GM23338 (cell line): Measurements from ENCODE around the gene IDUA.

Source experiments
- CREB1 ChIP-seq: fragments of 250-450 bp; sonication (Bioruptor Pico); IDR thresholded peaks from 2 replicates; pipeline ENCODE4 v1.5.0; 2020; ENCODE audit warnings: low read depth, mild to moderate bottlenecking, moderate library complexity
- EZH2 ChIP-seq: fragments of 200-600 bp; sonication (generic); IDR thresholded peaks from one replicate; pipeline ENCODE4 v1.8.0; 2017; ENCODE audit warnings: antibody characterized with exemption, mild to moderate bottlenecking, low read depth; ENCODE audit not compliant: unreplicated experiment
- EZH2phosphoT487 ChIP-seq: fragments of 200-600 bp; sonication (generic); IDR thresholded peaks from one replicate; pipeline ENCODE4 v1.8.1; 2018; ENCODE audit warnings: antibody characterized with exemption; ENCODE audit not compliant: unreplicated experiment
- JUNB ChIP-seq: IDR thresholded peaks from one replicate; pipeline ENCODE4 v1.6.1; 2016; ENCODE audit warnings: antibody characterized with exemption; ENCODE audit not compliant: unreplicated experiment
- POLR2AphosphoS5 ChIP-seq: IDR thresholded peaks from 2 replicates; pipeline ENCODE4 v1.6.1; 2016; ENCODE audit warnings: antibody characterized with exemption, low read depth
- TF ChIP-seq, protein P1 (sequence below), 2 experiments: fragments of 200-600 bp in 1 of 2; sonication (generic) in 1 of 2; conservative IDR thresholded peaks; 2 replicates each; pipeline versions ENCODE4 v1.5.1 to v1.6.1; 2016 to 2017; ENCODE audit warnings: antibody characterized with exemption in 2 of 2, low read depth in 2 of 2, mild to moderate bottlenecking in 2 of 2, moderate library complexity in 1 of 2
- TF ChIP-seq, protein P2 (sequence below): IDR thresholded peaks from one replicate; pipeline ENCODE4 v1.6.1; 2018; ENCODE audit warnings: antibody characterized with exemption; ENCODE audit not compliant: unreplicated experiment
- TF ChIP-seq, protein P3 (sequence below): IDR thresholded peaks from 2 replicates; pipeline ENCODE4 v1.6.1; 2016; ENCODE audit warnings: antibody characterized with exemption
- TF ChIP-seq, protein P4 (sequence below): fragments of 250-450 bp; sonication (Bioruptor Pico); IDR thresholded peaks from 2 replicates; pipeline ENCODE4 v1.5.0; 2020; ENCODE audit warnings: mild to moderate bottlenecking, moderate library complexity

DNA sequence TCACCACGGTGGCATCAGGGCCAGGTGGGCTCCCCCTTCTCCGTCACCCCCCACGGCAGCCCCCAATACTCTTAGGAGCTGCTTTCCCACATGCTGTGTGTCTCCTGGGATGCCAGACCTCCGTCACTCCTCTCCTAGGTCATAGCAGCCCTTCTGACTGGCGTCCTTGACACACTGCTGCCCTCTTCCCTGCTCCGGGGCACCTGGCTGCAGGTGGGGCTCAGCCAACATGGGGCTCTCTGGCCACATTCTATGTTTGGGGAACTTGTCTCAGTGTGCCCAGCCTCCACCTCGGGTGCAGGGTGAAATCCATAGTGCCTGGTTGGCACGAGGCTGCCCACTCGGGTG lies 40.8 kb upstream of the IDUA start:
- TF ChIP-seq POLR2AphosphoS5 (no peak), JUNB (no peak), EZH2 (no peak), CREB1 (CRISPR knock-in tag) (no peak), EZH2phosphoT487 (no peak)
- TF ChIP-seq, protein P1, sequence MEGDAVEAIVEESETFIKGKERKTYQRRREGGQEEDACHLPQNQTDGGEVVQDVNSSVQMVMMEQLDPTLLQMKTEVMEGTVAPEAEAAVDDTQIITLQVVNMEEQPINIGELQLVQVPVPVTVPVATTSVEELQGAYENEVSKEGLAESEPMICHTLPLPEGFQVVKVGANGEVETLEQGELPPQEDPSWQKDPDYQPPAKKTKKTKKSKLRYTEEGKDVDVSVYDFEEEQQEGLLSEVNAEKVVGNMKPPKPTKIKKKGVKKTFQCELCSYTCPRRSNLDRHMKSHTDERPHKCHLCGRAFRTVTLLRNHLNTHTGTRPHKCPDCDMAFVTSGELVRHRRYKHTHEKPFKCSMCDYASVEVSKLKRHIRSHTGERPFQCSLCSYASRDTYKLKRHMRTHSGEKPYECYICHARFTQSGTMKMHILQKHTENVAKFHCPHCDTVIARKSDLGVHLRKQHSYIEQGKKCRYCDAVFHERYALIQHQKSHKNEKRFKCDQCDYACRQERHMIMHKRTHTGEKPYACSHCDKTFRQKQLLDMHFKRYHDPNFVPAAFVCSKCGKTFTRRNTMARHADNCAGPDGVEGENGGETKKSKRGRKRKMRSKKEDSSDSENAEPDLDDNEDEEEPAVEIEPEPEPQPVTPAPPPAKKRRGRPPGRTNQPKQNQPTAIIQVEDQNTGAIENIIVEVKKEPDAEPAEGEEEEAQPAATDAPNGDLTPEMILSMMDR (conservative IDR thresholded peaks at IDR 0.05; ENCODE audit: low read depth in 2 of 2) = no peak
- TF ChIP-seq, protein P2, sequence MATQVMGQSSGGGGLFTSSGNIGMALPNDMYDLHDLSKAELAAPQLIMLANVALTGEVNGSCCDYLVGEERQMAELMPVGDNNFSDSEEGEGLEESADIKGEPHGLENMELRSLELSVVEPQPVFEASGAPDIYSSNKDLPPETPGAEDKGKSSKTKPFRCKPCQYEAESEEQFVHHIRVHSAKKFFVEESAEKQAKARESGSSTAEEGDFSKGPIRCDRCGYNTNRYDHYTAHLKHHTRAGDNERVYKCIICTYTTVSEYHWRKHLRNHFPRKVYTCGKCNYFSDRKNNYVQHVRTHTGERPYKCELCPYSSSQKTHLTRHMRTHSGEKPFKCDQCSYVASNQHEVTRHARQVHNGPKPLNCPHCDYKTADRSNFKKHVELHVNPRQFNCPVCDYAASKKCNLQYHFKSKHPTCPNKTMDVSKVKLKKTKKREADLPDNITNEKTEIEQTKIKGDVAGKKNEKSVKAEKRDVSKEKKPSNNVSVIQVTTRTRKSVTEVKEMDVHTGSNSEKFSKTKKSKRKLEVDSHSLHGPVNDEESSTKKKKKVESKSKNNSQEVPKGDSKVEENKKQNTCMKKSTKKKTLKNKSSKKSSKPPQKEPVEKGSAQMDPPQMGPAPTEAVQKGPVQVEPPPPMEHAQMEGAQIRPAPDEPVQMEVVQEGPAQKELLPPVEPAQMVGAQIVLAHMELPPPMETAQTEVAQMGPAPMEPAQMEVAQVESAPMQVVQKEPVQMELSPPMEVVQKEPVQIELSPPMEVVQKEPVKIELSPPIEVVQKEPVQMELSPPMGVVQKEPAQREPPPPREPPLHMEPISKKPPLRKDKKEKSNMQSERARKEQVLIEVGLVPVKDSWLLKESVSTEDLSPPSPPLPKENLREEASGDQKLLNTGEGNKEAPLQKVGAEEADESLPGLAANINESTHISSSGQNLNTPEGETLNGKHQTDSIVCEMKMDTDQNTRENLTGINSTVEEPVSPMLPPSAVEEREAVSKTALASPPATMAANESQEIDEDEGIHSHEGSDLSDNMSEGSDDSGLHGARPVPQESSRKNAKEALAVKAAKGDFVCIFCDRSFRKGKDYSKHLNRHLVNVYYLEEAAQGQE = no peak
- TF ChIP-seq, protein P3, sequence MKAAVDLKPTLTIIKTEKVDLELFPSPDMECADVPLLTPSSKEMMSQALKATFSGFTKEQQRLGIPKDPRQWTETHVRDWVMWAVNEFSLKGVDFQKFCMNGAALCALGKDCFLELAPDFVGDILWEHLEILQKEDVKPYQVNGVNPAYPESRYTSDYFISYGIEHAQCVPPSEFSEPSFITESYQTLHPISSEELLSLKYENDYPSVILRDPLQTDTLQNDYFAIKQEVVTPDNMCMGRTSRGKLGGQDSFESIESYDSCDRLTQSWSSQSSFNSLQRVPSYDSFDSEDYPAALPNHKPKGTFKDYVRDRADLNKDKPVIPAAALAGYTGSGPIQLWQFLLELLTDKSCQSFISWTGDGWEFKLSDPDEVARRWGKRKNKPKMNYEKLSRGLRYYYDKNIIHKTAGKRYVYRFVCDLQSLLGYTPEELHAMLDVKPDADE = no peak
- TF ChIP-seq, protein P4, sequence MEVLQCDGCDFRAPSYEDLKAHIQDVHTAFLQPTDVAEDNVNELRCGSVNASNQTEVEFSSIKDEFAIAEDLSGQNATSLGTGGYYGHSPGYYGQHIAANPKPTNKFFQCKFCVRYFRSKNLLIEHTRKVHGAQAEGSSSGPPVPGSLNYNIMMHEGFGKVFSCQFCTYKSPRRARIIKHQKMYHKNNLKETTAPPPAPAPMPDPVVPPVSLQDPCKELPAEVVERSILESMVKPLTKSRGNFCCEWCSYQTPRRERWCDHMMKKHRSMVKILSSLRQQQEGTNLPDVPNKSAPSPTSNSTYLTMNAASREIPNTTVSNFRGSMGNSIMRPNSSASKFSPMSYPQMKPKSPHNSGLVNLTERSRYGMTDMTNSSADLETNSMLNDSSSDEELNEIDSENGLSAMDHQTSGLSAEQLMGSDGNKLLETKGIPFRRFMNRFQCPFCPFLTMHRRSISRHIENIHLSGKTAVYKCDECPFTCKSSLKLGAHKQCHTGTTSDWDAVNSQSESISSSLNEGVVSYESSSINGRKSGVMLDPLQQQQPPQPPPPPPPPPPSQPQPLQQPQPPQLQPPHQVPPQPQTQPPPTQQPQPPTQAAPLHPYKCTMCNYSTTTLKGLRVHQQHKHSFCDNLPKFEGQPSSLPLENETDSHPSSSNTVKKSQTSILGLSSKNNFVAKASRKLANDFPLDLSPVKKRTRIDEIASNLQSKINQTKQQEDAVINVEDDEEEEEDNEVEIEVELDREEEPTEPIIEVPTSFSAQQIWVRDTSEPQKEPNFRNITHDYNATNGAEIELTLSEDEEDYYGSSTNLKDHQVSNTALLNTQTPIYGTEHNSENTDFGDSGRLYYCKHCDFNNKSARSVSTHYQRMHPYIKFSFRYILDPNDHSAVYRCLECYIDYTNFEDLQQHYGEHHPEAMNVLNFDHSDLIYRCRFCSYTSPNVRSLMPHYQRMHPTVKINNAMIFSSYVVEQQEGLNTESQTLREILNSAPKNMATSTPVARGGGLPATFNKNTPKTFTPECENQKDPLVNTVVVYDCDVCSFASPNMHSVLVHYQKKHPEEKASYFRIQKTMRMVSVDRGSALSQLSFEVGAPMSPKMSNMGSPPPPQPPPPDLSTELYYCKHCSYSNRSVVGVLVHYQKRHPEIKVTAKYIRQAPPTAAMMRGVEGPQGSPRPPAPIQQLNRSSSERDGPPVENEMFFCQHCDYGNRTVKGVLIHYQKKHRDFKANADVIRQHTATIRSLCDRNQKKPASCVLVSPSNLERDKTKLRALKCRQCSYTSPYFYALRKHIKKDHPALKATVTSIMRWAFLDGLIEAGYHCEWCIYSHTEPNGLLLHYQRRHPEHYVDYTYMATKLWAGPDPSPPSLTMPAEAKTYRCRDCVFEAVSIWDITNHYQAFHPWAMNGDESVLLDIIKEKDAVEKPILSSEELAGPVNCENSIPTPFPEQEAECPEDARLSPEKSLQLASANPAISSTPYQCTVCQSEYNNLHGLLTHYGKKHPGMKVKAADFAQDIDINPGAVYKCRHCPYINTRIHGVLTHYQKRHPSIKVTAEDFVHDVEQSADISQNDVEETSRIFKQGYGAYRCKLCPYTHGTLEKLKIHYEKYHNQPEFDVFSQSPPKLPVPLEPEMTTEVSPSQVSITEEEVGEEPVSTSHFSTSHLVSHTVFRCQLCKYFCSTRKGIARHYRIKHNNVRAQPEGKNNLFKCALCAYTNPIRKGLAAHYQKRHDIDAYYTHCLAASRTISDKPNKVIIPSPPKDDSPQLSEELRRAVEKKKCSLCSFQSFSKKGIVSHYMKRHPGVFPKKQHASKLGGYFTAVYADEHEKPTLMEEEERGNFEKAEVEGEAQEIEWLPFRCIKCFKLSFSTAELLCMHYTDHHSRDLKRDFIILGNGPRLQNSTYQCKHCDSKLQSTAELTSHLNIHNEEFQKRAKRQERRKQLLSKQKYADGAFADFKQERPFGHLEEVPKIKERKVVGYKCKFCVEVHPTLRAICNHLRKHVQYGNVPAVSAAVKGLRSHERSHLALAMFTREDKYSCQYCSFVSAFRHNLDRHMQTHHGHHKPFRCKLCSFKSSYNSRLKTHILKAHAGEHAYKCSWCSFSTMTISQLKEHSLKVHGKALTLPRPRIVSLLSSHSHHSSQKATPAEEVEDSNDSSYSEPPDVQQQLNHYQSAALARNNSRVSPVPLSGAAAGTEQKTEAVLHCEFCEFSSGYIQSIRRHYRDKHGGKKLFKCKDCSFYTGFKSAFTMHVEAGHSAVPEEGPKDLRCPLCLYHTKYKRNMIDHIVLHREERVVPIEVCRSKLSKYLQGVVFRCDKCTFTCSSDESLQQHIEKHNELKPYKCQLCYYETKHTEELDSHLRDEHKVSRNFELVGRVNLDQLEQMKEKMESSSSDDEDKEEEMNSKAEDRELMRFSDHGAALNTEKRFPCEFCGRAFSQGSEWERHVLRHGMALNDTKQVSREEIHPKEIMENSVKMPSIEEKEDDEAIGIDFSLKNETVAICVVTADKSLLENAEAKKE (CRISPR knock-in tag) = no peak
